ENCODE data around the gene TENM4. TPM values are rescaled to one million over a fixed set of nuclear protein-coding genes. Genes with fewer than 3 reads are reported as not detected.

The TENM4 gene
- total RNA-seq, 1 donor from 2014 or later = 5.1 TPM

DNA sequence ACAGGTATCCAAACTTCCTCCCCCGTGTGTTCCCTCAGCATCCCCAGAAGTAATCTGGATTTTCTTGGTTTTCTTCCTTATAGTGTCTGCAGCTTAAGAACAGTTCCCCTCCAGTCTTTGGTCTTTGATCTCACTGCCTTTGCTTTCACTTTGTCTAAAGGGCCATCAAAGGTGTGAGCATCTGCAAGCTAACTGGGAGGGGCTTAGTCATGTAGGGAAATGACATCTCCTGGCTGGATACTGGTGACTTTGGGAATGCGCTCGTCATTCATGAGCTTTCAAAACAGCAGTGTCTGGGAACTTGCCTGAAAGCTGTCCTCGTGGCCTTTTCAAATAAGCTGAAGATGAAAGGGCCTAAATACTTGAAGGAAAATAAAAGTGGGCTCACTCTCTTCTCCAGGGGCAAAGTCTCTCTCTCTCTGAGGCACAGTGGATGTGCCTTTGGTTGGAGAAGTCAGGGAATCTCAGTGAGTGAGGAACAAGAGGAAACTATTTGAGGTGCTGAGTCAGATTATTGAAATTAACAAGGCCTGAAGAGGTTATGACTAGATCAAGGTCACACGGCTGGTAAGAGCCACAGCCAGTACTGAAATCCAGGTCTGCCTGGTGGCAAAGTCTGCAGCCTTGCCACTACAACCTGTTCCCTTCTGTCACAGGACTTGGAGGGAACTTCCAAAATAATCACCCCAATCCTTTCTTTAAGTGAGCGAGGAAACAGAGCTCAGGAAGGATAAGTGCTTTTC lies 45.6 kb upstream of the TENM4 start:
- H2AFZ ChIP-seq (replicated peaks) = no peak overlapping the region
- peaks cover 11% of the 10 kb centered on the region for H3F3A ChIP-seq (ENCODE audit: low read depth)

DNA sequence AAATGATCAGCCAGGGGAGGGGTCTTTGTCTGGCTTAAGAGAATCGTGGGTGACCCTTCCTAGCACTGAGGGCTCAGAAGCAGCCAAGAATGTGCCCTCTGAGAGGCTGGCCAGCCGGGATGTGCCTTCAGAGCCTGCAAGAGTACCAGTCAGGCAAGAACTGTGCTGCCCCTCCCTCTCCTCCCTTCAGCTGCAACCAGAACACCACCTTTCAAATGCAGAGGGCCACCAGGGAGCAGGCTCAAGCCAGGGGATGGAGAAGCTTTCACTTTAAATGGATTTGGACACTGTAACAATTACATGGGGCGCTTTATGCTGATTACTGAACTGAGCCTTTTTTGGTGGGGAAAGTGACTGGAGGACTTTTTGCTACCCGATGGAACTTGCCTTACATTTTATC lies 44.9 kb upstream of the TENM4 start:
- Histone ChIP-seq H3K9ac (no peak overlapping the region), H3K36me3 (no peaks in the 10 kb centered on the region), H3K27ac (no peak overlapping the region), H3K27me3 (peaks cover 51% of the 10 kb centered on the region), H3K4me3 (no peak overlapping the region), H3K9me3 (ENCODE audit: low read depth) (no peaks in the 10 kb centered on the region), H3K4me2 (peak overlapping the region; percentile 46), H2AFZ (replicated peaks) (no peak overlapping the region), H4K20me1 (ENCODE audit: low read depth) (no peaks in the 10 kb centered on the region), H3K4me1 (peaks cover 12% of the 10 kb centered on the region), H3F3A (ENCODE audit: low read depth) (peaks cover 11% of the 10 kb centered on the region), H3K79me2 (ENCODE audit: low read depth) (no peaks in the 10 kb centered on the region)
- TF ChIP-seq, protein P1, sequence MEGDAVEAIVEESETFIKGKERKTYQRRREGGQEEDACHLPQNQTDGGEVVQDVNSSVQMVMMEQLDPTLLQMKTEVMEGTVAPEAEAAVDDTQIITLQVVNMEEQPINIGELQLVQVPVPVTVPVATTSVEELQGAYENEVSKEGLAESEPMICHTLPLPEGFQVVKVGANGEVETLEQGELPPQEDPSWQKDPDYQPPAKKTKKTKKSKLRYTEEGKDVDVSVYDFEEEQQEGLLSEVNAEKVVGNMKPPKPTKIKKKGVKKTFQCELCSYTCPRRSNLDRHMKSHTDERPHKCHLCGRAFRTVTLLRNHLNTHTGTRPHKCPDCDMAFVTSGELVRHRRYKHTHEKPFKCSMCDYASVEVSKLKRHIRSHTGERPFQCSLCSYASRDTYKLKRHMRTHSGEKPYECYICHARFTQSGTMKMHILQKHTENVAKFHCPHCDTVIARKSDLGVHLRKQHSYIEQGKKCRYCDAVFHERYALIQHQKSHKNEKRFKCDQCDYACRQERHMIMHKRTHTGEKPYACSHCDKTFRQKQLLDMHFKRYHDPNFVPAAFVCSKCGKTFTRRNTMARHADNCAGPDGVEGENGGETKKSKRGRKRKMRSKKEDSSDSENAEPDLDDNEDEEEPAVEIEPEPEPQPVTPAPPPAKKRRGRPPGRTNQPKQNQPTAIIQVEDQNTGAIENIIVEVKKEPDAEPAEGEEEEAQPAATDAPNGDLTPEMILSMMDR (IDR thresholded peaks at IDR 0.05) = no peak
- TF ChIP-seq EZH2phosphoT487 (IDR thresholded peaks at IDR 0.05) (no peak), EZH2 (IDR thresholded peaks at IDR 0.05) (no peak)
- Mint-ChIP-seq H3K27me3 (ENCODE audit: insufficient read depth, low read depth) (no peaks in the 10 kb centered on the region), H3K36me3 (no peaks in the 10 kb centered on the region), H3K4me3 (no peak overlapping the region), H3K27ac (peak overlapping the region; percentile 60), H3K9me3 (no peaks in the 10 kb centered on the region), H3K4me1 (peaks cover 25% of the 10 kb centered on the region)
- peak; percentile 40 for DNase-seq (ENCODE audit: low spot score)

More for the DNA sequence above, 45.6 kb upstream of the TENM4 start:
- H3K4me1 ChIP-seq = peaks cover 12% of the 10 kb centered on the region
- H3K27me3 ChIP-seq = peaks cover 51% of the 10 kb centered on the region
- no peaks in the 10 kb centered on the region for H3K27me3 Mint-ChIP-seq (ENCODE audit: insufficient read depth, low read depth)
- DNase-seq (ENCODE audit: low spot score) = no peak
- H3K9me3 ChIP-seq (ENCODE audit: low read depth) = no peaks in the 10 kb centered on the region
- H3K9ac ChIP-seq = no peak overlapping the region
- H3K27ac Mint-ChIP-seq = peak overlapping the region; percentile 60
- H3K27ac ChIP-seq = no peak overlapping the region
- TF ChIP-seq EZH2 (IDR thresholded peaks at IDR 0.05) (no peak), EZH2phosphoT487 (IDR thresholded peaks at IDR 0.05) (no peak)
- TF ChIP-seq, protein P1 (IDR thresholded peaks at IDR 0.05) = no peak
- no peaks in the 10 kb centered on the region for H4K20me1 ChIP-seq (ENCODE audit: low read depth)
- no peaks in the 10 kb centered on the region for H3K9me3 Mint-ChIP-seq
- H3K79me2 ChIP-seq (ENCODE audit: low read depth) = no peaks in the 10 kb centered on the region
- H3K4me1 Mint-ChIP-seq = peaks cover 25% of the 10 kb centered on the region
- H3K4me3 Mint-ChIP-seq = no peak overlapping the region
- H3K36me3 ChIP-seq = no peaks in the 10 kb centered on the region
- no peaks in the 10 kb centered on the region for H3K36me3 Mint-ChIP-seq
- no peak overlapping the region for H3K4me3 ChIP-seq
- peak overlapping the region; percentile 46 for H3K4me2 ChIP-seq

DNA sequence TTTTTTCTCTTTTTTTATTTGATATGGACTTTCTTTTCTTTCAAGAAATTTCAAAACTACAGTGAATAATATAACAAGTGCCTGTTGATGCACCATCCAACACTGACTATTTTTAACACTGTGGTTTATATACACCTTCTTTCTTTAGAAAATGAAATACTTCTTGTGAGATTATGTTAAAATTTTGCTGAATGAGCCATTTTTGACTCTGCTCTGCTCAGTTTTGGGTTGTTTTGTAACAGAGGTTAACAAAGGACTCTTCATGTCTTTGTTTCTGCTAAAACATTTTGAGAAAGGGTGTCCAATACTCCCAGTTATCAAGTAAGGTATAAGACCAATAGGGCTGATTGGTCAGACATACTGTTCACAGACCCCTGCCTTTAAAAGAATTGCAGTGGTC lies 44.0 kb upstream of the TENM4 start:
- TF ChIP-seq, protein P1 (IDR thresholded peaks at IDR 0.05) = no peak
- TF ChIP-seq EZH2 (IDR thresholded peaks at IDR 0.05) (no peak), EZH2phosphoT487 (IDR thresholded peaks at IDR 0.05) (no peak)
- Histone ChIP-seq H3K36me3 (no peaks in the 10 kb centered on the region), H4K20me1 (ENCODE audit: low read depth) (no peaks in the 10 kb centered on the region), H3K9ac (no peak overlapping the region), H3K27ac (no peak overlapping the region), H3K4me3 (no peak overlapping the region), H3F3A (ENCODE audit: low read depth) (peaks cover 11% of the 10 kb centered on the region), H3K79me2 (ENCODE audit: low read depth) (no peaks in the 10 kb centered on the region), H2AFZ (replicated peaks) (no peak overlapping the region), H3K27me3 (peaks cover 51% of the 10 kb centered on the region), H3K9me3 (ENCODE audit: low read depth) (no peaks in the 10 kb centered on the region), H3K4me1 (peaks cover 12% of the 10 kb centered on the region), H3K4me2 (no peak overlapping the region)
- H3K27me3 Mint-ChIP-seq (ENCODE audit: insufficient read depth, low read depth) = no peaks in the 10 kb centered on the region
- H3K4me3 Mint-ChIP-seq = no peak overlapping the region
- peaks cover 21% of the 10 kb centered on the region for H3K4me1 Mint-ChIP-seq
- no peak overlapping the region for H3K27ac Mint-ChIP-seq
- no peak for DNase-seq (ENCODE audit: low spot score)
- no peaks in the 10 kb centered on the region for H3K9me3 Mint-ChIP-seq
- no peaks in the 10 kb centered on the region for H3K36me3 Mint-ChIP-seq

Measured in neural progenitor cell (in vitro differentiated cells).